Astrocyte of the spinal cord (primary cell): ENCODE results near the gene TRERF1.
A peak's percentile ranks its signal among the peaks of the same experiment; 100 is the strongest.

ENCODE experiments used
- DNase-seq: peaks from one replicate; pipeline ENCODE4 v3.0.0; 2011; ENCODE audit warnings: low read depth, low spot score
- H3K4me3 ChIP-seq: 2 replicates; pipeline ENCODE4 v1.5.1; 2011; ENCODE audit warnings: low read depth, mild to moderate bottlenecking, low read length, moderate library complexity
- CTCF ChIP-seq: IDR thresholded peaks from 2 replicates; pipeline ENCODE4 v1.5.1; 2012; ENCODE audit warnings: low read depth, mild to moderate bottlenecking, low read length, inconsistent platforms
- in situ Hi-C: cut with HindIII; loops from 2 replicates; pipeline ENCODE4 v1.10.0; 2017; ENCODE audit warnings: low sequenced_read_pairs

Gene TRERF1

GRCh38 chr6:42443312-42444060 lies 8.2 kb downstream of the TRERF1 start:
- H3K4me3 ChIP-seq = no peak overlapping the region
- DNase-seq = no peak
- in situ Hi-C loops = no loop called here
- no peak for TF ChIP-seq CTCF

- no peak for TF ChIP-seq CTCF
- DNase-seq = no peak
- H3K4me3 ChIP-seq = no peak overlapping the region
- in situ Hi-C loops = no loop called here
Observed at GRCh38 chr6:42441697-42442081, 10.0 kb downstream of the TRERF1 start.

- no peak overlapping the region for H3K4me3 ChIP-seq
- in situ Hi-C loops = no loop called here
Observed at GRCh38 chr6:42440778-42441696, 10.7 kb downstream of the TRERF1 start.

GRCh38 chr6:42440027-42440426 lies 11.7 kb downstream of the TRERF1 start:
- no peak for TF ChIP-seq CTCF
- in situ Hi-C loops = no loop called here
- no peak overlapping the region for H3K4me3 ChIP-seq
- no peak for DNase-seq

More at GRCh38 chr6:42440778-42441696, 10.7 kb downstream of the TRERF1 start:
- peak; percentile 33 for DNase-seq
- TF ChIP-seq CTCF = no peak

GRCh38 chr6:42436825-42437224 lies 14.9 kb downstream of the TRERF1 start:
- H3K4me3 ChIP-seq = no peak overlapping the region
- TF ChIP-seq CTCF = no peak
- in situ Hi-C loops = no loop called here
- peak; percentile 14 for DNase-seq

GRCh38 chr6:42434237-42434636 lies 17.5 kb downstream of the TRERF1 start:
- no peak for TF ChIP-seq CTCF
- in situ Hi-C loops = no loop called here

More at GRCh38 chr6:42434237-42434636, 17.5 kb downstream of the TRERF1 start:
- H3K4me3 ChIP-seq = no peak overlapping the region
- DNase-seq = no peak
